Activated B cell treated with CpG ODN at 0.5 μM for 24 hours (primary cell): ENCODE data around the gene CDC20. TPM values are rescaled to one million over a fixed set of nuclear protein-coding genes. Genes with fewer than 3 reads are reported as not detected.

Source experiments
- ATAC-seq: fragments of 200-7000 bp; cut with Tn5 transposase; one replicate; pipeline ENCODE4 v1.10.0; 2021; ENCODE audit warnings: low read depth, mild to moderate bottlenecking, moderate library complexity
- CTCF ChIA-PET: fragments of 350-600 bp; sonication (Branson Sonifier 250); formaldehyde crosslinking; loops from one replicate; lab custom pipeline; 2021; ENCODE audit warnings: antibody characterized with exemption; lab: Charles Lee
- POLR2A ChIA-PET: fragments of 350-600 bp; sonication (Branson Sonifier 250); formaldehyde crosslinking; loops from one replicate; lab custom pipeline; 2021; ENCODE audit warnings: antibody characterized with exemption; lab: Charles Lee
- DNase-seq: peaks from one replicate; pipeline ENCODE4 v3.0.0; 2022
- H3K27ac Mint-ChIP-seq: one replicate; pipeline ENCODE4 v1.8.0; 2020; ENCODE audit warnings: mixed read lengths
- H3K27me3 Mint-ChIP-seq: one replicate; pipeline ENCODE4 v1.8.0; 2021; ENCODE audit warnings: mixed read lengths
- H3K36me3 Mint-ChIP-seq: one replicate; pipeline ENCODE4 v1.8.0; 2021; ENCODE audit warnings: low read depth, mixed read lengths
- H3K4me1 Mint-ChIP-seq: one replicate; pipeline ENCODE4 v1.8.0; 2021; ENCODE audit warnings: mixed read lengths
- H3K4me3 Mint-ChIP-seq: one replicate; pipeline ENCODE4 v1.8.0; 2020; ENCODE audit warnings: mild to moderate bottlenecking, mixed read lengths
- H3K9me3 Mint-ChIP-seq: one replicate; pipeline ENCODE4 v1.8.0; 2020; ENCODE audit warnings: mixed read lengths
- intact Hi-C: fragments of 100-400 bp; cut with micrococcal nuclease; formaldehyde crosslinking; loops from one replicate; pipeline ENCODE4 v1.15.1; 2024
- total RNA-seq: library from RNA; stranded (reverse); gene quantifications from 2 replicates; pipeline ENCODE4 v1.2.3, GENCODE V29; 2022
- TF ChIP-seq, protein P1 (sequence below): fragments of 200-600 bp; IDR thresholded peaks from one replicate; pipeline ENCODE4 v1.8.0; 2022; ENCODE audit warnings: antibody characterized with exemption, mild to moderate bottlenecking

Gene CDC20
- total RNA-seq, 1 donor from 2014 or later, result 4.2 TPM

DNA sequence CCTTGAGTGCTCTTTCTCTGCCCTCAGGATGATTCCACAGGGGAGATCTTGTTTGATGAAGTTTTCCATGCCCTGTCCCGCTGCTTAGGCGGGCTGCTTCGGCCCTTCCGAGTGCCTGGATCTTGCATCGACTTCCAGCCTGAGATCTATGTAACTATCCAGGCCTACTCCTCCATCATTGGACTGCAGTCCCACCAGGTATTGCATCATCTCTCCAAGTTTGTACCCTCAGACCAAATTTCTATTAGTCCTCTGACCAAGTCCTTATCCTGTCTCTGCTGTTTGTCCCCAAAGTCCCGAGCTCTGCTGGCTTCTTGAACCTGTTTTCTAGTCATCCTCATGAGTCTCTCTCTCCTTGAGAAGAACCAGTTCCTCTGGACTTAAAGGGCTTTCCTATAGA lies 45.6 kb downstream of the CDC20 start:
- H3K4me1 Mint-ChIP-seq, result peaks cover 2% of the 10 kb centered on the region
- H3K9me3 Mint-ChIP-seq, result no peaks in the 10 kb centered on the region
- peaks cover 70% of the 10 kb centered on the region for H3K36me3 Mint-ChIP-seq
- DNase-seq (no peak), ATAC-seq (no peak)
- H3K4me3 Mint-ChIP-seq, result no peak overlapping the region
- no peaks in the 10 kb centered on the region for H3K27me3 Mint-ChIP-seq
- intact Hi-C loops, result no loop called here
- CTCF ChIA-PET, result interaction anchor here (0.9 kb wide), 1 partner anchor 10 kb away, joined by 3 read pairs; no protein-coding TSS in a partner anchor
- no peak overlapping the region for H3K27ac Mint-ChIP-seq
- TF ChIP-seq, protein P1, sequence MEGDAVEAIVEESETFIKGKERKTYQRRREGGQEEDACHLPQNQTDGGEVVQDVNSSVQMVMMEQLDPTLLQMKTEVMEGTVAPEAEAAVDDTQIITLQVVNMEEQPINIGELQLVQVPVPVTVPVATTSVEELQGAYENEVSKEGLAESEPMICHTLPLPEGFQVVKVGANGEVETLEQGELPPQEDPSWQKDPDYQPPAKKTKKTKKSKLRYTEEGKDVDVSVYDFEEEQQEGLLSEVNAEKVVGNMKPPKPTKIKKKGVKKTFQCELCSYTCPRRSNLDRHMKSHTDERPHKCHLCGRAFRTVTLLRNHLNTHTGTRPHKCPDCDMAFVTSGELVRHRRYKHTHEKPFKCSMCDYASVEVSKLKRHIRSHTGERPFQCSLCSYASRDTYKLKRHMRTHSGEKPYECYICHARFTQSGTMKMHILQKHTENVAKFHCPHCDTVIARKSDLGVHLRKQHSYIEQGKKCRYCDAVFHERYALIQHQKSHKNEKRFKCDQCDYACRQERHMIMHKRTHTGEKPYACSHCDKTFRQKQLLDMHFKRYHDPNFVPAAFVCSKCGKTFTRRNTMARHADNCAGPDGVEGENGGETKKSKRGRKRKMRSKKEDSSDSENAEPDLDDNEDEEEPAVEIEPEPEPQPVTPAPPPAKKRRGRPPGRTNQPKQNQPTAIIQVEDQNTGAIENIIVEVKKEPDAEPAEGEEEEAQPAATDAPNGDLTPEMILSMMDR, result no peak
- POLR2A ChIA-PET, result no interaction called here

DNA sequence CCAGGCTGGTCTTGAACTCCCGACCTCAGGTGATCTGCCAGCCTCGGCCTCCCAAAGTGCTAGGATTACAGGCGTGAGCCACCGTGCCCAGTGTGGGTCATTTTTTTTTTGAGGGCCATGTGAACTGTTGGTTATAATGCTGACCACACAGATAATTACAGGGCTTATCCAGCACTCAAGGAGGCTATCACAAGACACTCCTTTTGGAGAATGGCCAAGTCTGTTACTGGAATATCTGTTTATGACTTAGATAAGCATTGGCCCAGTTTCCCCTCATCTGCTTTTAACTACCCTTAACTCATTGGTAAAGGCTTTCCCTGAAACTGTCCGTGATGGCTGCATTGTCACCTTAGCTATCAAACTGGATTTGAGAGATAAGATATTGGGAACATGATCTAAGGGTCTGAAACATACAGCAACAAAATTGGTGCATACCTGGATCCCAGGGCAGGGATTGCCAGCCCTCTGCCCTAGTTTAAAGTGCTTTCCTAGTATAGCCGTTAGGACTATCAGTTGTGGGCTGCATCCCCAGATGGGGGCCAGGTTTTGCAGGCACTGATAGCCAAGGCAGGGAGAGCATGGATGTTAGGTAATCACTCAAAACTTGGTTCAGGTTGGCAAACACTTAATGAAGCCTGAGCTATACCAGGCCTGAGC lies 46.6 kb downstream of the CDC20 start:
- Mint-ChIP-seq H3K4me1 (peaks cover 2% of the 10 kb centered on the region), H3K27ac (no peak overlapping the region), H3K27me3 (no peaks in the 10 kb centered on the region), H3K9me3 (no peaks in the 10 kb centered on the region), H3K36me3 (peaks cover 78% of the 10 kb centered on the region), H3K4me3 (no peak overlapping the region)
- TF ChIP-seq, protein P1, result no peak
- ChIA-PET CTCF (no interaction called here), POLR2A (no interaction called here)
- DNase-seq (no peak), ATAC-seq (no peak)
- intact Hi-C loops, result no loop called here

DNA sequence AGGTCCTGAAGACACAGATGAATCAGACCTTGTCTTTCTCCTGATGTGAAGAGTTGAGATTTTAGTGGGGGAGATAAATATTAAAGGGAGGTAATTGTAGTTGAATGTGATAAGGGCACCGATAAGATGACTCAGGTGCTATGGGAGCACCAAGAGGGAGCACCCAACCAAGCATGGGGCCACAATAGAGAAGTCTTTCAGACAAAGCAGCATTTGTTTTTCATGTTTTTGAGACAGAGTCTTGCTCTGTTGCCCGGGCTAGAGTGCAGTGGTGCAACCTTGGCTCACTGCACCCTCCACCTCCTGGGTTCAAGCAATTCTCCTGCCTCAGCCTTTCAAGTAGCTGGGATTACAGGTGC lies 47.1 kb downstream of the CDC20 start:
- ChIA-PET POLR2A (no interaction called here), CTCF (no interaction called here)
- TF ChIP-seq, protein P1, result no peak

DNA sequence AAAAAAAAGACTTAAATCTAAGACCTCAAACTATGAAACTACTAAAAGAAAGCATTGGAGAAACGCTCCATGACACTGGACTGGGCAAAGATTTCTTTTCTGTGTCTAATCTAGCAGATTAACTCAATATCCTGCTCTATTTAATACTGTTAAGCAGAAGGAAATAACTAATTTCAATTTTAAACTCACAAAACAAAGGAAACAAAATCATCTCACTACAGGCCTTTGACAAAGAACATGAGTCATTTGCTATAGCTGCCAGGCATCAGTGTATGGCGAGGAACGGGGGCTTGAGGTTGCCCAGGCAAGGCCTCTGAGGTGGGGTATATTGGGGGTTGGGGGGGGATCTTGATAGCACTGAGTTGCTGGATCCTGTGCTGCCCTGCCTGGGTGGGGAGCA lies 51.8 kb downstream of the CDC20 start:
- ChIA-PET POLR2A (no interaction called here), CTCF (no interaction called here)
- Mint-ChIP-seq H3K9me3 (no peaks in the 10 kb centered on the region), H3K4me3 (no peak overlapping the region), H3K27ac (no peak overlapping the region), H3K4me1 (no peaks in the 10 kb centered on the region), H3K27me3 (no peaks in the 10 kb centered on the region), H3K36me3 (peaks cover 66% of the 10 kb centered on the region)
- no peak for DNase-seq
- TF ChIP-seq, protein P1, result no peak
- no peak for ATAC-seq
- intact Hi-C loops, result loop anchor here (5.0 kb wide), 1 partner anchor 333 kb away; no protein-coding TSS in a partner anchor

More for the DNA sequence above, 47.1 kb downstream of the CDC20 start:
- DNase-seq (no peak), ATAC-seq (no peak)
- H3K9me3 Mint-ChIP-seq, result no peaks in the 10 kb centered on the region
- peaks cover 2% of the 10 kb centered on the region for H3K4me1 Mint-ChIP-seq
- no peak overlapping the region for H3K4me3 Mint-ChIP-seq
- no peak overlapping the region for H3K27ac Mint-ChIP-seq
- no peaks in the 10 kb centered on the region for H3K27me3 Mint-ChIP-seq
- intact Hi-C loops, result no loop called here
- peaks cover 82% of the 10 kb centered on the region for H3K36me3 Mint-ChIP-seq

Other genes with a start within 250 kb of the CDC20 start
- 59.9 and 61.8 TPM in 2 replicates for gene EBNA1BP2, start 186.7 kb upstream of the CDC20 start, total RNA-seq
- 0.93 TPM in 1 of 2 replicates, not detected in the other for gene CFAP57, start 186.7 kb upstream of the CDC20 start, total RNA-seq
- not detected in 2 replicates for gene TMEM125, start 89.0 kb upstream of the CDC20 start, total RNA-seq
- not detected in 2 replicates for gene C1orf210, start 73.4 kb upstream of the CDC20 start, total RNA-seq
- not detected in 2 replicates for gene TIE1, start 58.0 kb upstream of the CDC20 start, total RNA-seq
- not detected in 2 replicates for gene MPL, start 21.2 kb upstream of the CDC20 start, total RNA-seq
- 80.2 and 84.2 TPM in 2 replicates for gene ELOVL1, start 9.0 kb downstream of the CDC20 start, total RNA-seq
- 33.8 and 37.2 TPM in 2 replicates for gene MED8, start 30.8 kb downstream of the CDC20 start, total RNA-seq
- gene SZT2, start 30.9 kb downstream of the CDC20 start, total RNA-seq, result 108 and 139 TPM in 2 replicates
- 10.0 and 12.3 TPM in 2 replicates for gene HYI, start 95.0 kb downstream of the CDC20 start, total RNA-seq
- 0.10 TPM in 1 of 2 replicates, not detected in the other for gene PTPRF, start 171.9 kb downstream of the CDC20 start, total RNA-seq